Measurements from ENCODE around the gene RPA4. TPM values are rescaled to one million over a fixed set of nuclear protein-coding genes. Genes with fewer than 3 reads are reported as not detected.
A peak's percentile ranks its signal among the peaks of the same experiment; 100 is the strongest.

RPA4 gene, protein sequence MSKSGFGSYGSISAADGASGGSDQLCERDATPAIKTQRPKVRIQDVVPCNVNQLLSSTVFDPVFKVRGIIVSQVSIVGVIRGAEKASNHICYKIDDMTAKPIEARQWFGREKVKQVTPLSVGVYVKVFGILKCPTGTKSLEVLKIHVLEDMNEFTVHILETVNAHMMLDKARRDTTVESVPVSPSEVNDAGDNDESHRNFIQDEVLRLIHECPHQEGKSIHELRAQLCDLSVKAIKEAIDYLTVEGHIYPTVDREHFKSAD
- total RNA-seq (0.60 and 1.1 TPM in 2 replicates), polyA plus RNA-seq (0.31 and 0.94 TPM in 2 replicates)

DNA sequence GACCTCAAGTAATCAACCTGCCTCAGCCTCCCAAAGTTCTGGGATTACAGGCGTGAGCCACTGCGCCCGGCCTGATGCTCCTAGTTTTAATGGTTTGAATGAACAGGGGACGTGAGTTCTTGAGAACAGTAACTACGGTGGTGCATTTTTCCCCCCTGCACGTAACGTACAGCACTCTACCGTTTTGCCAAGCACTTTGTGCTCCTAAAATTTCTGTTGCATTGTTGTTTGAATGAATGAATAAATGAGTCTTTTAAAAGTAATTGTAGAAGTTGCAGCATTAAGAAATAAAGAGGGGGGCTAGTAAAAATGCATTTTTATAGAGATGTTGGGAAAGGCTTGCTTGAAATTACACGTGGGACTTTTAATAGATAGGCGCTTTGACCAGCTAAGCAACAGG, at the start of gene RPA4:
TSS of gene RPA4 (plus strand) at position 301 of the 400 bp plus-strand sequence. CDS start 403 bp downstream, outside the sequence.
- H3K27ac ChIP-seq: no peak within 1 kb of the TSS
- no peaks in the 10 kb centered on the region for H3K36me3 ChIP-seq
- TF ChIP-seq CTCF (IDR thresholded peaks at IDR 0.05; ENCODE audit: low read depth, low read length): no peak
- H3K9me3 ChIP-seq (ENCODE audit: low read depth): no peaks in the 10 kb centered on the region
- no peaks in the 10 kb centered on the region for H3K4me1 ChIP-seq (ENCODE audit: low read depth)
- H3K4me3 ChIP-seq: no peak within 1 kb of the TSS
- H3K27me3 ChIP-seq: no peaks in the 10 kb centered on the region
- DNase-seq (ENCODE audit: low read depth in 1 of 2, low spot score in 1 of 2): no peak

DNA sequence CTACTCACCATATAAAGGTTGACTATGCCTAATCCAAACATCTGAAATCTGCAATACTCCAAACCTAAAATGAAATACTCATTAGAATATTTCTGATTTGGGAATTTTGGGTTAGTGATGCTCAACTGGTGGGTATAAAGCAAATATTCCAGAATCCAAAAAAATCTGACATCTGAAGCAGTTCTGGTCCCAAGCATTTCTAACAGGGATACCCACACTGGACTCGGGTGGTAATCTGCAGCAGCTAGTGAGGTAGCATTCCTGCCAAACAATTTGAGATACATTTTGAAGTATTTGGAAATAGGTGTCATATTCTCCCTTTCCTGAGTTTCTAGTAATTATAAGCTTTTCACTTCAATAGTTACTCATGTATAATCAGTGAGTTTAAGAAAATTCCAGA, 49.6 kb upstream of the RPA4 start:
- no peak for DNase-seq (ENCODE audit: low read depth in 1 of 2, low spot score in 1 of 2)
- H3K27ac ChIP-seq: no peak overlapping the region
- H3K4me3 ChIP-seq: no peak overlapping the region
- H3K9me3 ChIP-seq (ENCODE audit: low read depth): no peaks in the 10 kb centered on the region
- TF ChIP-seq CTCF (IDR thresholded peaks at IDR 0.05; ENCODE audit: low read depth, low read length): no peak
- H3K36me3 ChIP-seq: no peaks in the 10 kb centered on the region
- H3K4me1 ChIP-seq (ENCODE audit: low read depth): no peaks in the 10 kb centered on the region
- no peaks in the 10 kb centered on the region for H3K27me3 ChIP-seq

- Histone ChIP-seq H3K4me1 (ENCODE audit: low read depth) (no peaks in the 10 kb centered on the region), H3K36me3 (no peaks in the 10 kb centered on the region), H3K27ac (no peak overlapping the region), H3K9me3 (ENCODE audit: low read depth) (no peaks in the 10 kb centered on the region), H3K27me3 (no peaks in the 10 kb centered on the region), H3K4me3 (no peak overlapping the region)
- DNase-seq (ENCODE audit: low read depth in 1 of 2, low spot score in 1 of 2): no peak
- no peak for TF ChIP-seq CTCF (IDR thresholded peaks at IDR 0.05; ENCODE audit: low read depth, low read length)
These were observed 47.9 kb upstream of the RPA4 start for GRCh38 chrX:96835660-96836289.

- no peaks in the 10 kb centered on the region for H3K27me3 ChIP-seq
- DNase-seq (ENCODE audit: low read depth in 1 of 2, low spot score in 1 of 2): peak in 1 of 2 donors; percentile 10
- H3K4me3 ChIP-seq: no peak overlapping the region
- H3K27ac ChIP-seq: no peak overlapping the region
- TF ChIP-seq CTCF (IDR thresholded peaks at IDR 0.05; ENCODE audit: low read depth, low read length): no peak
- H3K36me3 ChIP-seq: no peaks in the 10 kb centered on the region
- H3K9me3 ChIP-seq (ENCODE audit: low read depth): no peaks in the 10 kb centered on the region
- peaks cover 7% of the 10 kb centered on the region for H3K4me1 ChIP-seq (ENCODE audit: low read depth)
These were observed 45.9 kb upstream of the RPA4 start for GRCh38 chrX:96837808-96838207.

DNA sequence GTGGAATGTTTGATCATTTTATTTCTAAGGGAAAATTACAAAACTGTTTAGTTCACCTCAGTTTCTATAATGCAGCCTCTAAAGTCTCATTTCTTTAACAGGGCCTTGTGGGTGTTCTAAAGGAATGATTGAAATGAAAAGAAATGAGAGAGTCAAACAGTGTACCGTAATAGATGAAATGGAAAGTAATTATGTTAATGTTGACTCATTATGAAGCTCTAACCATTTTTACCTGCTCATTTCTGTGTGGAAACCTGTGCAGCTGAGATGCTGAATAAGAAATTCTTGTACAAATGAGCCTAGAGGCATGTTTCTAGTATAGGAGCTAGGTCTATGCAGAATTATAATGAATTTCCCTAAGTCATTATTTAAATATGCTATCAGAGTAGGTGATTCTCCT, 45.2 kb upstream of the RPA4 start:
- Histone ChIP-seq H3K4me1 (ENCODE audit: low read depth) (peaks cover 7% of the 10 kb centered on the region), H3K36me3 (no peaks in the 10 kb centered on the region), H3K27ac (no peak overlapping the region), H3K4me3 (no peak overlapping the region), H3K27me3 (no peaks in the 10 kb centered on the region), H3K9me3 (ENCODE audit: low read depth) (no peaks in the 10 kb centered on the region)
- TF ChIP-seq CTCF (IDR thresholded peaks at IDR 0.05; ENCODE audit: low read depth, low read length): no peak
- DNase-seq (ENCODE audit: low read depth in 1 of 2, low spot score in 1 of 2): no peak
